Cardiac fibroblast (primary cell): ENCODE measurements around the gene EPHB1.

ENCODE experiments used
- DNase-seq, 2 donors: peaks; one replicate each; pipeline versions ENCODE4 v3.0.0 to v3.0.0-alpha.2; 2010; ENCODE audit warnings: low read depth in 2 of 2
- H3K4me3 ChIP-seq, 2 donors: replicated peaks in 1 of 2; 1 replicate in 1 of 2; 2 replicates in 1 of 2; pipeline ENCODE4 v1.5.1; 2011; ENCODE audit warnings: low read depth in 2 of 2, low read length in 2 of 2, mild to moderate bottlenecking in 2 of 2, moderate library complexity in 1 of 2
- CTCF ChIP-seq: IDR thresholded peaks from one replicate; pipeline ENCODE4 v1.5.1; 2011; ENCODE audit warnings: low read depth, mild to moderate bottlenecking, low read length, inconsistent platforms

The EPHB1 gene

DNA sequence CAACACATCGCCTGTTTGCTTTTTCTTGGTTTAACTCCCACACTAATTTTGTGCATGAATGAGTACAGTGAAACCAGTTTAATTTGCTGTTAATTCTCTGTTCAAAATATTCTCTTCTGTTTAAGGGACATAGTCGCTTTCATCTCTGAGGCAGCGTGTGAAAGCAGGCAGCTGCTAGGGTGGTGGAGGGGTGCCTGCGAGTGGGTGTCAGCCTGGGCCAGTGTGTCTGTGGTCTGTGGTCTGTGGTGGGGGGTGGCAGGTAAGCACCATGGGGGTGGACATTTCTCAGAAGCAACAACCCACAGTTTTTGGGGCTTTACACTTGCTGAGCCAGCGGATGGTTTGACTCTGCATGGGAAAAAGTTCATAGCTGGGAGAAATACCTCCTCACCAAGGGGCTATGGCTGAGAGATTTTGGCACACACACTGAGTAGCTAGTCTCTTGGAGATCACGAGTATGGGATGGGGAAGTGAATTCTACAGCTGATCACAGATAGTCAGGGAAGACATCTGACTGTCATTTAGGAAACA lies 109.2 kb downstream of the EPHB1 start:
- DNase-seq = no peak
- no peak for TF ChIP-seq CTCF
- H3K4me3 ChIP-seq = no peak overlapping the region

- no peak overlapping the region for H3K4me3 ChIP-seq
- TF ChIP-seq CTCF = no peak
- DNase-seq = no peak
Observed at GRCh38 chr3:134904776-134905646, 110.0 kb downstream of the EPHB1 start.

DNA sequence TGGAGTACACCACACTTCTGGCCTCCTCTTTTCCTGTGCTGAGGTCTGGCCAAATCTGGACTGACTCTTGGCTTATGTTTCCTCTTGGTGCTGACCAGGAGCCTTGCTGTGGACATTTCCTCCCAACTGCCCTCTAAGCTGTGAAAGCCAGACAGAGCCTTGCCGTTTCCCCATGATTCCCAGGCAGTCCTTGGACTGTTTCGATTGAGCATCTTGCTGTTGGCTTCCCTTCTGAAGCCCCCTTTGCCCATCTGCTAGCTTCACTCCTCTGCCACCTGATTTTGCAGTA lies 110.5 kb downstream of the EPHB1 start:
- DNase-seq = no peak
- no peak for TF ChIP-seq CTCF
- H3K4me3 ChIP-seq = no peak overlapping the region

- no peak for DNase-seq
- H3K4me3 ChIP-seq = no peak overlapping the region
- no peak for TF ChIP-seq CTCF
Observed at GRCh38 chr3:134908271-134908670, 113.2 kb downstream of the EPHB1 start.

- H3K4me3 ChIP-seq = no peak overlapping the region
- DNase-seq = no peak
- TF ChIP-seq CTCF = no peak
Observed at GRCh38 chr3:134910026-134910425, 115.0 kb downstream of the EPHB1 start.

- no peak for TF ChIP-seq CTCF
- no peak for DNase-seq
- H3K4me3 ChIP-seq = no peak overlapping the region
Observed at GRCh38 chr3:134911586-134912548, 116.8 kb downstream of the EPHB1 start.
